ENCODE data around the gene IRF2BP2. TPM values are rescaled to one million over a fixed set of nuclear protein-coding genes. Genes with fewer than 3 reads are reported as not detected.

The IRF2BP2 gene
- total and polyA plus RNA-seq, 2 of the 13 experiments (the other 11 are each of a cell fraction or from before 2014, with no cell fraction given): 140 to 147 TPM

DNA sequence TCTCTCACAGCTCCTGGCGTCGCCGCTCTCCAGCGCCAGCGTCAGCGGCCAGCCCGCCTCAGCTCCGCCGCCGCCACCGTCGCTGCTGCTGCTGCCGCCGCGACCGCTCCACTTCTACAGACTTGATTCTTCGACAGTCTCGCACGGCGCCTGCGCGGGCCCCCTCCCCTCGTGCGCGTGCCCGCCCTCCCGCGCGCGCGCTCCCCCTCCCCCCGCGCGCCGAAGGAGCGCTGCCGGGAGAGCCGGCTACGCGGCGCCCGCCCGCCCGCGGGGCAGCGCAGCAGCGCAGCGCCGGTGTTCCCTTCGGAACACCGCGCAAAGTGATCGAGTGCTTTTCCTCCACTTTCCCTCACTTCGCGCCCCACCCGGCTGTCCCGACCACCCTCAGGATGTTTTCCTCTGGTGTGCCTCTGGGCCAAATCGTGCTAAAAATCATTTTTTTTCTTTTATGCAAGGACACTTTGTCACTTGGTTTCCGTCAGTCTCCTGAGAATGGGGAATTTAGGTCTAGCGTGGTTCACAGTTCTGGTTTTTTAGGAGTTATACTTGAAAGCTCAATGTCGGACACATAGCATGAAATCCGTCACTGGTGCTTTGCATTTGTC lies at the start of gene IRF2BP2 (continued):
- TF ChIP-seq, protein P1, sequence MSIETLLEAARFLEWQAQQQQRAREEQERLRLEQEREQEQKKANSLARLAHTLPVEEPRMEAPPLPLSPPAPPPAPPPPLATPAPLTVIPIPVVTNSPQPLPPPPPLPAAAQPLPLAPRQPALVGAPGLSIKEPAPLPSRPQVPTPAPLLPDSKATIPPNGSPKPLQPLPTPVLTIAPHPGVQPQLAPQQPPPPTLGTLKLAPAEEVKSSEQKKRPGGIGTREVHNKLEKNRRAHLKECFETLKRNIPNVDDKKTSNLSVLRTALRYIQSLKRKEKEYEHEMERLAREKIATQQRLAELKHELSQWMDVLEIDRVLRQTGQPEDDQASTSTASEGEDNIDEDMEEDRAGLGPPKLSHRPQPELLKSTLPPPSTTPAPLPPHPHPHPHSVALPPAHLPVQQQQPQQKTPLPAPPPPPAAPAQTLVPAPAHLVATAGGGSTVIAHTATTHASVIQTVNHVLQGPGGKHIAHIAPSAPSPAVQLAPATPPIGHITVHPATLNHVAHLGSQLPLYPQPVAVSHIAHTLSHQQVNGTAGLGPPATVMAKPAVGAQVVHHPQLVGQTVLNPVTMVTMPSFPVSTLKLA (IDR thresholded peaks at IDR 0.05): no peak
- no peak for TF ChIP-seq ZNF564 (CRISPR knock-in tag; IDR thresholded peaks at IDR 0.05)
- no peak for TF ChIP-seq ZNF282 (IDR thresholded peaks at IDR 0.05; ENCODE audit: partially characterized antibody)
- peak; percentile 94 for TF ChIP-seq MED13 (CRISPR knock-in tag; IDR thresholded peaks at IDR 0.05)
- TF ChIP-seq KLF11 (CRISPR knock-in tag; IDR thresholded peaks at IDR 0.05): 0 out of 2 replicates have a peak, but pooled peaks have one; percentile 30
- peak; percentile 74; the same call in 1 of the 2 replicates for TF ChIP-seq NAIF1 (CRISPR knock-in tag; IDR thresholded peaks at IDR 0.05; ENCODE audit: borderline replicate concordance)
- no peak for TF ChIP-seq SMARCE1 (IDR thresholded peaks at IDR 0.05; ENCODE audit: borderline replicate concordance)
- TF ChIP-seq SRSF9 (IDR thresholded peaks at IDR 0.05; ENCODE audit: borderline replicate concordance, insufficient read depth, low read depth, low read length, poor library complexity, severe bottlenecking): no peak
- no peak for TF ChIP-seq SP1 (IDR thresholded peaks at IDR 0.05)
- no peak for TF ChIP-seq SP1 (CRISPR knock-in tag; IDR thresholded peaks at IDR 0.05)
- TF ChIP-seq GTF3A (CRISPR knock-in tag; conservative IDR thresholded peaks at IDR 0.05): no peak
- peak; percentile 83 for TF ChIP-seq HNRNPH1 (optimal IDR thresholded peaks at IDR 0.05; ENCODE audit: low read depth, low read length)
- TF ChIP-seq, protein P2, sequence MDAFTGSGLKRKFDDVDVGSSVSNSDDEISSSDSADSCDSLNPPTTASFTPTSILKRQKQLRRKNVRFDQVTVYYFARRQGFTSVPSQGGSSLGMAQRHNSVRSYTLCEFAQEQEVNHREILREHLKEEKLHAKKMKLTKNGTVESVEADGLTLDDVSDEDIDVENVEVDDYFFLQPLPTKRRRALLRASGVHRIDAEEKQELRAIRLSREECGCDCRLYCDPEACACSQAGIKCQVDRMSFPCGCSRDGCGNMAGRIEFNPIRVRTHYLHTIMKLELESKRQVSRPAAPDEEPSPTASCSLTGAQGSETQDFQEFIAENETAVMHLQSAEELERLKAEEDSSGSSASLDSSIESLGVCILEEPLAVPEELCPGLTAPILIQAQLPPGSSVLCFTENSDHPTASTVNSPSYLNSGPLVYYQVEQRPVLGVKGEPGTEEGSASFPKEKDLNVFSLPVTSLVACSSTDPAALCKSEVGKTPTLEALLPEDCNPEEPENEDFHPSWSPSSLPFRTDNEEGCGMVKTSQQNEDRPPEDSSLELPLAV (CRISPR knock-in tag; conservative IDR thresholded peaks at IDR 0.05; ENCODE audit: low read depth): no peak
- no peak for TF ChIP-seq ZNF746 (CRISPR knock-in tag; IDR thresholded peaks at IDR 0.05)
- 0 out of 2 replicates have a peak, but pooled peaks have one; percentile 32 for TF ChIP-seq CHD4 (IDR thresholded peaks at IDR 0.05; ENCODE audit: borderline replicate concordance, low read length)
- 0 out of 2 replicates have a peak, but pooled peaks have one; percentile 16 for TF ChIP-seq ZNF841 (CRISPR knock-in tag; IDR thresholded peaks at IDR 0.05; ENCODE audit: borderline replicate concordance)
- TF ChIP-seq NKX3-1 (CRISPR knock-in tag; IDR thresholded peaks at IDR 0.05): peak; percentile 21; the same call in 1 of the 2 replicates
- TF ChIP-seq, protein P3, sequence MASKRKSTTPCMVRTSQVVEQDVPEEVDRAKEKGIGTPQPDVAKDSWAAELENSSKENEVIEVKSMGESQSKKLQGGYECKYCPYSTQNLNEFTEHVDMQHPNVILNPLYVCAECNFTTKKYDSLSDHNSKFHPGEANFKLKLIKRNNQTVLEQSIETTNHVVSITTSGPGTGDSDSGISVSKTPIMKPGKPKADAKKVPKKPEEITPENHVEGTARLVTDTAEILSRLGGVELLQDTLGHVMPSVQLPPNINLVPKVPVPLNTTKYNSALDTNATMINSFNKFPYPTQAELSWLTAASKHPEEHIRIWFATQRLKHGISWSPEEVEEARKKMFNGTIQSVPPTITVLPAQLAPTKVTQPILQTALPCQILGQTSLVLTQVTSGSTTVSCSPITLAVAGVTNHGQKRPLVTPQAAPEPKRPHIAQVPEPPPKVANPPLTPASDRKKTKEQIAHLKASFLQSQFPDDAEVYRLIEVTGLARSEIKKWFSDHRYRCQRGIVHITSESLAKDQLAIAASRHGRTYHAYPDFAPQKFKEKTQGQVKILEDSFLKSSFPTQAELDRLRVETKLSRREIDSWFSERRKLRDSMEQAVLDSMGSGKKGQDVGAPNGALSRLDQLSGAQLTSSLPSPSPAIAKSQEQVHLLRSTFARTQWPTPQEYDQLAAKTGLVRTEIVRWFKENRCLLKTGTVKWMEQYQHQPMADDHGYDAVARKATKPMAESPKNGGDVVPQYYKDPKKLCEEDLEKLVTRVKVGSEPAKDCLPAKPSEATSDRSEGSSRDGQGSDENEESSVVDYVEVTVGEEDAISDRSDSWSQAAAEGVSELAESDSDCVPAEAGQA (IDR thresholded peaks at IDR 0.05; ENCODE audit: low read depth): no peak
- TF ChIP-seq, protein P3 (CRISPR knock-in tag; IDR thresholded peaks at IDR 0.05; ENCODE audit: borderline replicate concordance): peak; percentile 55; the same call in 1 of the 2 replicates

Data from HepG2 (cell line).